Colonic mucosa (tissue), 4 donors: ENCODE results near the gene CERS6. TPM values are rescaled to one million over a fixed set of nuclear protein-coding genes. Genes with fewer than 3 reads are reported as not detected.
A peak's percentile ranks its signal among the peaks of the same experiment; 100 is the strongest.

Experiments
- DNase-seq: peaks from one replicate; pipeline ENCODE4 v3.0.0-alpha.2; 2020
- H3K27ac ChIP-seq: fragments of 200-600 bp; one replicate; pipeline ENCODE4 v1.8.0; 2021
- H3K27me3 ChIP-seq: fragments of 200-600 bp; one replicate; pipeline ENCODE4 v1.8.0; 2021
- H3K36me3 ChIP-seq: fragments of 200-600 bp; one replicate; pipeline ENCODE4 v1.8.0; 2021
- H3K4me1 ChIP-seq: fragments of 200-600 bp; one replicate; pipeline ENCODE4 v1.8.0; 2021; ENCODE audit warnings: mild to moderate bottlenecking
- H3K4me3 ChIP-seq: fragments of 200-600 bp; one replicate; pipeline ENCODE4 v1.8.0; 2021
- H3K9ac ChIP-seq, 2 donors: one replicate each; pipeline ENCODE4 v1.7.0; 2013; ENCODE audit warnings: control low read depth in 2 of 2, low read depth in 2 of 2, low read length in 2 of 2
- H3K9me3 ChIP-seq: fragments of 200-600 bp; one replicate; pipeline ENCODE4 v1.8.0; 2021
- CTCF ChIP-seq: fragments of 200-600 bp; IDR thresholded peaks from one replicate; pipeline ENCODE4 v1.8.0; 2022; ENCODE audit warnings: antibody characterized with exemption, mild to moderate bottlenecking
- intact Hi-C: fragments of 100-400 bp; cut with DNase I; formaldehyde crosslinking; loops from one replicate; pipeline ENCODE4 v1.14.1; 2022
- total RNA-seq, 2 donors: library from RNA; stranded (reverse); fragmentation: NEBNext Ultra II Directional in 1 of 2; extraction: Animal tissue kit (Norgen Biotek cat#: 25700) in 1 of 2; gene quantifications; one replicate each; pipeline ENCODE4 v1.2.1, GENCODE V29; 2021
- donor health status: healthy.
- donor health status: DM: no; HTN: no; CAD: no.
- donor health status: DM: no; HTN: no; CAD: no.

CERS6 gene
- total RNA-seq, 2 donors from 2014 or later, result 56.7 to 75.9 TPM

GRCh38 chr2:168694866-168695265 lies 238.8 kb downstream of the CERS6 start:
- Histone ChIP-seq H3K27me3 (no peaks in the 10 kb centered on the region), H3K9ac (peak overlapping the region in 1 of 2 donors; percentile 43), H3K36me3 (no peaks in the 10 kb centered on the region), H3K4me3 (no peak overlapping the region), H3K27ac (no peak overlapping the region), H3K9me3 (no peaks in the 10 kb centered on the region), H3K4me1 (no peaks in the 10 kb centered on the region)
- DNase-seq, result no peak
- TF ChIP-seq CTCF, result no peak
- intact Hi-C loops, result loop anchor here (10.0 kb wide), 1 partner anchor 240 kb away; the partner anchor contains the start of gene CERS6

GRCh38 chr2:168697668-168698121 lies 241.6 kb downstream of the CERS6 start:
- TF ChIP-seq CTCF, result no peak
- no peaks in the 10 kb centered on the region for H3K9me3 ChIP-seq
- no peaks in the 10 kb centered on the region for H3K27me3 ChIP-seq
- no peaks in the 10 kb centered on the region for H3K36me3 ChIP-seq
- H3K4me1 ChIP-seq, result no peaks in the 10 kb centered on the region
- no peak overlapping the region for H3K4me3 ChIP-seq
- DNase-seq, result peak; percentile 59
- H3K27ac ChIP-seq, result peak overlapping the region; percentile 39
- intact Hi-C loops, result loop anchor here (10.0 kb wide), 1 partner anchor 243 kb away; the partner anchor contains the start of gene CERS6
- H3K9ac ChIP-seq, result peak overlapping the region in 1 of 2 donors; percentile 3

GRCh38 chr2:168698969-168699368 lies 242.9 kb downstream of the CERS6 start:
- H3K4me1 ChIP-seq, result no peaks in the 10 kb centered on the region
- no peak for TF ChIP-seq CTCF
- no peaks in the 10 kb centered on the region for H3K27me3 ChIP-seq
- H3K9ac ChIP-seq, result no peak overlapping the region
- no peak overlapping the region for H3K27ac ChIP-seq
- no peak overlapping the region for H3K4me3 ChIP-seq
- intact Hi-C loops, result loop anchor here (10.0 kb wide), 1 partner anchor 244 kb away; the partner anchor contains the start of gene CERS6
- no peak for DNase-seq
- H3K36me3 ChIP-seq, result no peaks in the 10 kb centered on the region
- no peaks in the 10 kb centered on the region for H3K9me3 ChIP-seq

- intact Hi-C loops, result loop anchor here (10.0 kb wide), 1 partner anchor 245 kb away; the partner anchor contains the start of gene CERS6
- Histone ChIP-seq H3K4me3 (no peak overlapping the region), H3K36me3 (no peaks in the 10 kb centered on the region), H3K9ac (peak overlapping the region in 1 of 2 donors; percentile 21), H3K4me1 (no peaks in the 10 kb centered on the region), H3K9me3 (no peaks in the 10 kb centered on the region), H3K27me3 (no peaks in the 10 kb centered on the region), H3K27ac (peak overlapping the region; percentile 40)
- no peak for TF ChIP-seq CTCF
- DNase-seq, result peak; percentile 93
Observed at GRCh38 chr2:168699844-168700417, 243.9 kb downstream of the CERS6 start.

GRCh38 chr2:168700615-168701245 lies 244.7 kb downstream of the CERS6 start:
- peak; percentile 66 for DNase-seq
- peak overlapping the region; percentile 40 for H3K27ac ChIP-seq
- no peaks in the 10 kb centered on the region for H3K4me1 ChIP-seq
- H3K9me3 ChIP-seq, result no peaks in the 10 kb centered on the region
- no peak for TF ChIP-seq CTCF
- intact Hi-C loops, result no loop called here
- no peaks in the 10 kb centered on the region for H3K27me3 ChIP-seq
- peak overlapping the region in 1 of 2 donors; percentile 21 for H3K9ac ChIP-seq
- no peak overlapping the region for H3K4me3 ChIP-seq
- H3K36me3 ChIP-seq, result no peaks in the 10 kb centered on the region
